HG03378 (cell line): ENCODE data around the gene TUBGCP3.
"Not testable (repeated sequence)": the region's sequence is repeated elsewhere in the genome, so short reads cannot be mapped to it uniquely, and the experiment has no call there.

ENCODE experiments used
- ATAC-seq: cut with Tn5 transposase; IDR thresholded peaks from one replicate; pipeline ENCODE4 v1.9.1; 2021; ENCODE audit warnings: mild to moderate bottlenecking, moderate library complexity; ENCODE audit not compliant: unreplicated experiment

TUBGCP3 gene, protein sequence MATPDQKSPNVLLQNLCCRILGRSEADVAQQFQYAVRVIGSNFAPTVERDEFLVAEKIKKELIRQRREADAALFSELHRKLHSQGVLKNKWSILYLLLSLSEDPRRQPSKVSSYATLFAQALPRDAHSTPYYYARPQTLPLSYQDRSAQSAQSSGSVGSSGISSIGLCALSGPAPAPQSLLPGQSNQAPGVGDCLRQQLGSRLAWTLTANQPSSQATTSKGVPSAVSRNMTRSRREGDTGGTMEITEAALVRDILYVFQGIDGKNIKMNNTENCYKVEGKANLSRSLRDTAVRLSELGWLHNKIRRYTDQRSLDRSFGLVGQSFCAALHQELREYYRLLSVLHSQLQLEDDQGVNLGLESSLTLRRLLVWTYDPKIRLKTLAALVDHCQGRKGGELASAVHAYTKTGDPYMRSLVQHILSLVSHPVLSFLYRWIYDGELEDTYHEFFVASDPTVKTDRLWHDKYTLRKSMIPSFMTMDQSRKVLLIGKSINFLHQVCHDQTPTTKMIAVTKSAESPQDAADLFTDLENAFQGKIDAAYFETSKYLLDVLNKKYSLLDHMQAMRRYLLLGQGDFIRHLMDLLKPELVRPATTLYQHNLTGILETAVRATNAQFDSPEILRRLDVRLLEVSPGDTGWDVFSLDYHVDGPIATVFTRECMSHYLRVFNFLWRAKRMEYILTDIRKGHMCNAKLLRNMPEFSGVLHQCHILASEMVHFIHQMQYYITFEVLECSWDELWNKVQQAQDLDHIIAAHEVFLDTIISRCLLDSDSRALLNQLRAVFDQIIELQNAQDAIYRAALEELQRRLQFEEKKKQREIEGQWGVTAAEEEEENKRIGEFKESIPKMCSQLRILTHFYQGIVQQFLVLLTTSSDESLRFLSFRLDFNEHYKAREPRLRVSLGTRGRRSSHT

DNA sequence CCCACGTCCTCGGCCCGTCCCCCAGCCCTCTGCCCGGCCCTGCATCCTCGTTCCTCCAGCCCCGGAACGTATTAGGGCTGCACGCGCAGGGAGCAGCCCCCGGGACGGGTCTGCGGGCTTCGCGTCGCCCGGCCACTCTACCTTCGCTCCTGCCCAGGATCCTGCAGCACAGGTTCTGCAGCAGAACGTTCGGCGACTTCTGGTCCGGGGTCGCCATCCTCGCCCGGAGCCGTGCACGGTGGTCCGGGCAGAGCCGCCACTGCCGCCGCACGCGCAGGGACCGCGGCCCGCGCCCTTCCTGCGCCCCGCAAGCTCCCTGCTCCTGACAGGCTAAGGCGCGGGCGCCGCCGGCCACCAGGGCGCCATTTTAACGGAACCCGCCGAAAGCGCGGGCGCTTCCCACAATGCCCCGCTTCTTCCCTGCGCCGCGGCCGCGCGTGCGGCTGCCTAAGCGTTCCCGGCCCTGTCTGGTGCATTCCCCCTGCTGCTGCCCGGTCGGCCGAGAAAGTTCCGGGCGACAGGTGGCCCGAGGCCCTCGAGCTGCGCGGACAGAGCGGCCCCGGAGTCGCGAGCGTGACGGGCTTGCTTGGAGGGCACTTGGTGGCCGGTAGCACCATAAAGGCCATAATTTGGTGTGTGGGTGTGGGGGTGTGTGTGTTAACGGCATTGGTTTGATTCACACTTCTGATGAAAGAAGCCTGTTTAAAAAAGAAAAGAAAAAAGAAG is at the start of gene TUBGCP3:
Gene TUBGCP3 (minus strand): TSS at position 390 of the 726 bp plus-strand sequence. CDS start 173 bp downstream, at position 217.
- peak; percentile 63 for ATAC-seq

GRCh38 chr13:112637017-112637801 is 49.3 kb upstream of the TUBGCP3 start:
- no peak for ATAC-seq

DNA sequence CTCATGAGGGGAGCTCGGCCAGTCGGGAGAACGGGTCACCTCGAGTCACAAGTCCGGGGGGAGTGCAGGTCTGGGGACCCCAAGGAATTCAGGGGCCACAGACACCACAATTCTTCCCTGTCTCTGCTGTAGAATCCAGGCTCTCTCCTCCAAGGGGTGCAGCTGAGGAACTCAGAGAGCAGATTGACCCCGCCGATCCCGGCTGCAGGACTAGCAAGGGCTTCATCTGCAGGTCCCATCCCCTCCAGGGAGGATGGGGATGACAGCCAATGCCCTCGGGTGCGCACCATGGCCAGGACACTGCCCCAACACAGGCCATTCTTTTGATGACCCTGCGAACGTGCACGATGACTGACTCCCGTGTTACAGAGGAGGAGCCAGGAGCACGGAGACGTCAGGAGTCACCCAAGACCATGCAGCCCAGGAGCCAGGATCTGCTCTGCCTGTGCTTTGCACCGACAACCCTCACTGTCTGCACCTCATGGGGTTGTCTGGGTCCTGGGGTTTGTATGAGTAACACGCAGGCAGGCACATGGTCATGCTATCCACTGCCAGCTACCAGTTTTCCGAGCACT is 48.5 kb upstream of the TUBGCP3 start:
- ATAC-seq, result no peak

DNA sequence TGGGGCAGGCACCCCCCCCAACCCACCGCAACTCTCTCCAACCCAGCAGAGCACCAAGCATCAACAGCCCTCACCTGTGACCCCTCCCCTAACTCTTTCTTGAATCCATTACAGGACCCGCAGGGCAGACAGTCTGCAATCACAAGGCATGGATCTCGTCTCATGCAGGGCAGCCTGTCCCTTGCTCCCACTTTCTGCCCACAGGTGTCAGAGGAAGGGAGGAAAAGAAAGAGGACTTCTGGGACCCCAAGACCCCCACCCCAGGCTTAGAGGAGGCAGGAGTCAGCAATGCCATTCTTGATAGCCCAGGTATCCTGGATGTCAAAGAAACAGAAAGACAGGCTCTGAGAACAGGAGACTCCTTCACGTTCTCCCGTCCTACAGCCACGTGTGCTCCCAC is 47.4 kb upstream of the TUBGCP3 start:
- no peak for ATAC-seq

DNA sequence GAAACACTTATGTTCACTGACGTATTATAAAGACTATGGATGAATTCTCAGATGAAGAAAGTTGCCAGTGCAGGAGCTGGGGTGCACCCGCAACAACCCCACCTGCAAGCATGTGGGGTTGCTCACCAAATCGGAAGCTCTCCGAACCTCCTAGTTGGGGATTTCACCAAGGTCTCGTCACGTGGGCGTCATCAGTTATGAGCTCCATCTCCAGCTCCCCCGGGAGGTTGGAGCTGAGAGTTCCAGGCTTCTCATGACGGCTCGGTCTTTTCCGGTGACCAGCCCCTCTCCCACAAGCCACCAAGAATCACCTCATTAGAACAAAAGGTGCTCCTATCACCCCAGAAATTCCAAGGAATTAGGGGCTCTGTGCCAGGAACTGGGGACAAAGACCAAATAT is 46.1 kb upstream of the TUBGCP3 start:
- ATAC-seq, result no peak

GRCh38 chr13:112630226-112630625 is 42.3 kb upstream of the TUBGCP3 start:
- ATAC-seq, result not testable (repeated sequence)

DNA sequence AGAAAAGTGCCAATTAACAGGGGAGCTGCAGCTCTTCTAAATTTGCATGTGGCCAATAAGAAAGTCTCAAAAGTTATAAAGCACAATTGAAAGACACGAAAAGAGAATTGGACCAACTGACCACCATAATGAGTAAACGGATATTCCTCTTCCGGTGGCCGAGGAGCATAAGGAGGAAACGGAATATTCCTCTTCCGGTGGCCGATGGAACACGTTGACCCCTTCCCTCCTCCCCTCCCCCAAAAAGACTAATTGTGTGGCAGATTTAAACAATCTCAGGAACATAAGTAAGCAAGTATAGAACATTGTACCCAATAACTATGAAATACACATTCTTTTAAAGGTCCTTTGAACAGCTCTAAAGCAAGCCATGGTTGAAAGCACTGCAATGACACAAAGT is 41.2 kb upstream of the TUBGCP3 start:
- ATAC-seq, result no peak

DNA sequence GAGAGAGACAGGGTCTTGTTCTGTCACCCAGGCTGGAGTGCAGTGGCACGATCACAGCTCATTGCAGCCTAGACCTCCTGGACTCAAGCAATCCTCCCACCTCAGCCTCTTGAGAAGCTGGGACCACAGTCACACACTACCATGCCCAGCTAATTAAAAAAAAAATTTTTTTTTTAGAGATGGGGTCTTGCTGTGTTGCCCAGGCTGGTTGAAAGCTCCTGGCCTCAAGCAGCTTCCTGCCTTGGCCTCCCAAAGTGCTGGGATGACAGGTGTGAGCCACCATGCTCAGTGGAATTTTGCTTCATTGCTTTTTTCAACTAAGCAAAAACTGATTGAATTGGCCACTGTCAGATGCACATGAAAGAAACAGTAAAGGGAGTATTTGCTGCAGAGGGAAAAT is 39.7 kb upstream of the TUBGCP3 start:
- ATAC-seq, result not testable (repeated sequence)

DNA sequence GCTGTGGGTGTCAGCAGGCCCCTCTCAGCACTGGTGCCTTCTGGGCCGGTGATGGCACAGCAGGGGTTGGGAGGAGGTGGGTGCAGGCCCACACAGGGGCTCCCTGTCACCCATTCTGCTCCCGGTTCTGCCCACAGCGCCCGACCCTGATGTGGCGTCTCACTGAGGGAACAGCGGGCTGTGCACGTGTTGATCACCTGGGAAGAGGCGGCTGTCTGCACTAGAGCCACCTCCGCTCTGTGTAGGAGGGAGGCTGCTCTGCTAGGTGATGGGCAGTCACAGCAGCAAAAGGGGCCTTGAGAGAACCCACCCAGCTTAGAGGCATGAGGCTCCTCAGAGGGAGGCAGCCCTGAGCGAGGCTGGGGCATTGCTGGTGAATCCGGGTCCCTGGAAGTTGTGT is 39.2 kb upstream of the TUBGCP3 start:
- no peak for ATAC-seq

- ATAC-seq, result no peak
Measured at GRCh38 chr13:112626761-112627160, 38.8 kb upstream of the TUBGCP3 start.

DNA sequence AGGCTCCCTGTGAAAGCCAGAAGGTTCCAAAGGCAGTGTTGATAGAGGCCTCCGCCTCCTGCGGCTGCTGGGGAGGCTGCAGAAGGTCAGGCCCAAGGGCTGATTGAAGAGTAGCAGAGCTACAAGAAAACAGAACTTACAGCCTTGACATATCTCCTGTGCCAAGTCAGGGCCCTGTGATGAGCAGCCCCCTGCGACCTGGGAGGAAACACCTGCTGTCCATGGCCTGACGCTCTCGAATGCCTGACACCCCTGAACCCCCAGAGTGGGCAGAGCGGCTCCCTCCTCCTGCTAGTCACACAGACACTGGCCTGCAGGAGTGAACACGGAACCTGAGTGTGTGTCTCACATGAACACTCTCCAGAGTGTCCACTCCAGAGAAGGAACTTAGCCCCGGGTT is 38.2 kb upstream of the TUBGCP3 start:
- no peak for ATAC-seq

DNA sequence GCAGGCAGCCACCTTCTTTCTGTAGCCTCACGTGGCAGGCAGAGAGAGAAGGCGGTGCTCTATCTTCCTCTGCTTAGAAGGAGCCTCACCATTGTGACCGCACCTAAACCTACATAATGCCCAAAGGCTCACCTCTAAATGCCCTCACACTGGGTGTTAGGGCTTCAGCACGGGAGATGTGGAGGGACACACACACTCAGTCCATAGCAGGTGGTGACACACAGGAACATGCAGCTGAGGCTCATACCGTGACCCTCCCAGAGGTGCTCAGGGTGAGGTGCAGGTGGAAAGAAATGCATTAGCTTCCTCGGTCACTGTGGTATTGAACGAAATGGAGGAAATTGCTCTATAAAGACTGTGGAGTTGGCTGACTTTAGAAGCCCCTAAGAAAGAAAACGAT is 37.7 kb upstream of the TUBGCP3 start:
- ATAC-seq, result no peak

- ATAC-seq, result no peak
Measured at GRCh38 chr13:112624602-112625430, 36.9 kb upstream of the TUBGCP3 start.

- ATAC-seq, result no peak
Measured at GRCh38 chr13:112624040-112624439, 36.1 kb upstream of the TUBGCP3 start.

DNA sequence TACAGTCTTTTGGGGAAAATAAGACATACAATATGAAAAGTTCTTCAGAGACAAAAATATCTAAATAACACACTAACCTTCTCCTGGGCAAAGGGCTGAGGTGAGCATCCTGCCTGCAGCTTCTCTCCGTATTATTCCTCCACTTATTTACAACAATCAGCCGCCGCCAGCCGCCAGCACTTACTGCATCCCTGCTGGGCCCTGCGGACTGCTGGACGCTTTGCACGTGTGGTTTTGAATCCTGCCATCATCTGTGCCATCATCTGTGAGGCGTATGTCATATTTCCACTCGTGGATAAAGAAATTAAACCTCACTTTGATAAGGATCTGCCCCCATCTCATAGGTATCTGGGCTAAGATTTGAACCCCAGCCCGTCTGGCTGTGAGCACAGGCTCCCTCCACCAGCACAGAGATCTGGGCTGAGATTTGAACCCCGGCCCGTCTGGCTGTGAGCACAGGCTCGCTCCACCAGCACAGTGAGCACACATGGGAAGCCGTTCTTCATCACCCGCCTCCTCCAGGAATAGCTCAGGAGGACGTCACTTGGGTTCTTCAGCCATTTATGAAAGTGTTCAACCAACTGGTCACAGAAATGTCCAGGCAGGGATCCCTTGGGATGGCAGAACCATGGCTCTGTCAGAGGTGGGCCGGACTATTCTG is 35.2 kb upstream of the TUBGCP3 start:
- ATAC-seq, result no peak

GRCh38 chr13:112622375-112622774 is 34.4 kb upstream of the TUBGCP3 start:
- ATAC-seq, result no peak

DNA sequence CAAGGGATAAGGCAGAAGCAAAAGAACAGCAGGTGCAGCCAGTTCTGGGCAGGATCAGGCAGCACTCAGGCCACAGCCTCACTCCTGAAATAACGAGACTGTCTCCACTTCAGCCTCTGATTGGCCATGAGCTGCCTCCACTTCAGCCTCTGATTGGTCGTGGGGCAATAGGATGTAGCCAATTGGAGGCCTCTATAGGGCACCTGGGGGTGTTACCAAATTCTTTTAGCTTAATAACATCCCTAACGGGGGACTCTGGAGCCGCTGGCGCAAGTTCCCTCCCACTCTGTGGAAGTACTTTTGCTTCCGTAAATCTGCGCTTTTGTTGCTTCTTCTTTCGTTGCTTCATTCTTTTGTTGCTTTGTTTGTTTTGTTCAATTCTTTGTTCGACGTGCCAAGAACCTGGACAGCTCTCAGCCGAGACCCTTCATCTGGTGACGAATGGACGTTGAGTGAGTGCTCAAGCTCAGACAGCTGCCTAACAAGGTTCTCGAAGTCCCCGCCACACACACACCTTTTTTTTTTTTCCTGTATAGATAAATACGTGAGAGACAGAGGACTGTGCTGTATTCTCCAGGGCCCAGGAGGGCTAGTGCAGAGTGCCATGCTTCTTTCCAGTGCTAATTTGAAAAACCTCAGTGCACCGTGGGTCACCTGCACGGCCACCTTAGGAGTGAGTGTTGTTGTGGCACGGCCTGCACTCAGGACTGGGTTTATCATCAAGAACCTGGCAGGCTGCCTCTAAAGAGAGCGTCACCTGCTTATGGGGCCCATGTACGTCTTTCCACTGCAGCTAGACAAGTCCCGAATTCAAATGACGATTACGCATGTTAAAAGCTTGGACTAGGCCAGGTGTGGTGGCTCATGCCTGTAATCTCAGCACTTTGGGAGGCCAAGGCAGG is 32.0 kb upstream of the TUBGCP3 start:
- no peak for ATAC-seq

GRCh38 chr13:112618501-112618900 is 30.5 kb upstream of the TUBGCP3 start:
- no peak for ATAC-seq
